Fibroblast of upper back skin (primary cell): Measurements from ENCODE around the gene RNASET2.
"Not testable (repeated sequence)": the region's sequence is repeated elsewhere in the genome, so short reads cannot be mapped to it uniquely, and the experiment has no call there.

Source experiments
- DNase-seq: peaks from one replicate; pipeline ENCODE4 v3.0.0-alpha.2; 2013

Gene RNASET2

GRCh38 chr6:166925141-166925996 lies 31.0 kb downstream of the RNASET2 start:
- no peak for DNase-seq

DNA sequence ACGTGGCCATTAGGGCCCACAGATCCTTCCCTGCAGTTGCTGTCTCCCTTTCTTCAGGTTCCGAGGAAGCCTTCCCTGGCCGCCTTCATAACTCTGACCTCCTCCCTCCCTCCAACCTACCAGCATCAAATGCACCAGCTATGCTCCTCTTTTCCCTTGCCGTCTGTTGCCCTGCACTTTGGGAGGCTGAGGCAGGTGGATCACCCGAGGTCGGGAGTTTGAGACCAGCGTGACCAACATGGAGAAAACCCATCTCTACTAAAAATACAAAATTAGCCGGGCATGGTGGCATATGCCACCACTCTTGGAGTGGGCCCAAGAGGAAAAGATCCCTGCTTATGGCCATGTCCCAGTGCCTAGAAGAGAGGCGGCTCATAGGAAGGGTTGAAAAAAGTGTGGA lies 31.8 kb downstream of the RNASET2 start:
- DNase-seq = no peak

GRCh38 chr6:166922937-166923336 lies 33.4 kb downstream of the RNASET2 start:
- no peak for DNase-seq

DNA sequence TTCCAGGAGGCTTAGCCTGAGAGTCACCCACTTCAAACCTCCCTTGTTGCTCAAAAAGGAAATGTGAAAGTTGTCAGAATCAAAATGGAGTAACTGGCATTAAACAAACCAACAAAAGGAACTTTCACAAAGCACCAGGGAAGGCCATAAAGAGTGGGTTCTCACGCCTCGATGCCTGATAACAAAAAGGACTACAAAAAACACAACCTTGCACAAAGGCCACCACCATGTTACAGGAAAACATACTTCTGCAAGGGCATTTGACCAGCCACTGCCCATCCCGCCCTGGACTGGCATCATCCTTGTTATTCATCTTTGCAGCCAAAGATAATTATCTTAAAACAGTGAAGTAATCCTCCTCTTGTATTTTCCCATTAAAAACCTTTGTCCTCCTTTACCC lies 34.8 kb downstream of the RNASET2 start:
- DNase-seq = no peak

GRCh38 chr6:166916824-166917223 lies 39.5 kb downstream of the RNASET2 start:
- DNase-seq = no peak

- DNase-seq = not testable (repeated sequence)
These were observed 40.9 kb downstream of the RNASET2 start for GRCh38 chr6:166915484-166915883.

DNA sequence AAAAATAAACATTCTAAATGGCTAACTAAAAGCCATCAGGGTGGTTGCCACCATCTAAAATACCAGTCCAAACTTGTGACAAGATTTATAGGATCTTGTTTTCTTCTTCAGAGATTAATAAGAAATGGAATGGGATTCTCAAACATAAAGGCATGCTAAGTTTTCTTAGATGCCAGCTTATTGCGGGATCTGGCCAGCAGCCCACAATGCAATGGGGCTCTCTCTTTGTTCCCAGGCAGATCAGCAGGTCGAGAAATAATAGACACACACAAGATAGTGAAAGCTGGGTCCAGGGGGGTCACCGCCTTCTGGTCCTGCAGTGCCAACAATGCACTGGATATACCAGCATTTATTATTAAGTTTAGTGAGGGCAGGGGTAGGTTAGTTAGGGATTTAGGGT lies 41.4 kb downstream of the RNASET2 start:
- not testable (repeated sequence) for DNase-seq

- no peak for DNase-seq
These were observed 45.1 kb downstream of the RNASET2 start for GRCh38 chr6:166911248-166911677.

- DNase-seq = no peak
These were observed 45.7 kb downstream of the RNASET2 start for GRCh38 chr6:166910601-166911000.

DNA sequence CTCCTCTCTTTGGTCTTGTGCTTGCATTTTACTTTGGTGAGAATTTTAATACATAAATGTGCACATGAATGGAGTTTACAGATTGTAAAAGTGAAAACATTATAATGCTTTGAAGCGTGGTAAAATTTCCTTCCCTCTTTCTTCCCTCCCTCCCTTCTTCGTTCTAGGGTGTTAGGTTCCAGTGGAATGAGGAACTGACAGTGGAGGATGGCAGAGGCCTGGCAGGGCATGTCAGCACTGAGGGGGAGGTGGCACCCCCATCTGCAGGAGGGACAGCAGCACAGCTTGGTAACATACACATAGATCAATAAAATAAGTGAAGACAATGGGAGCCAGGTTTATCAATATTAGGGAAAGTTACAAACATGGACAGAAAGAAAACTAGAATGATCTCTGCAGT lies 47.5 kb downstream of the RNASET2 start:
- DNase-seq = no peak

GRCh38 chr6:166907871-166908806 lies 48.2 kb downstream of the RNASET2 start:
- DNase-seq = no peak

DNA sequence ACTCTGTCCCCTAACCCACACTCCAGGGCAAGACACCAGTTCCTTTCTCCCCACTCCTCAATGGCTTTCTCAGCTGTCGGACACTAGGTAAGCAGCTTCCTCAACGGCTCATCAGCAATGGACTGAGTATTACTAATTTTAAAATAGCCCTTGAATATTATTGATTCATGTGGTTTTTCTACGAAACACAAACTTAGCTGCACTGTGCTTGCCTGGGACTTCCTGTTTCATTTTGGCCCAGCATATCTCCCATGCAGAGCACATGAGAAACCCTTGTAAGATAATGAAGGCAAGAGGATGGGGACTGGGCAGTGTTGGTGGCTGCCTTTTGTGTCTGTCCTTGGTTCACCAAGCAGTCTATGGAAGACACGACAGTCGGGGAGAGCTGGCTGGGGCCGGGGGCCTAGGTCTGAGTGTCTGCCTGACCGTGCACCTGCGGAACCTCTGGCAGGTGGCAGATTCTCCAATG lies 48.9 kb downstream of the RNASET2 start:
- DNase-seq = no peak

DNA sequence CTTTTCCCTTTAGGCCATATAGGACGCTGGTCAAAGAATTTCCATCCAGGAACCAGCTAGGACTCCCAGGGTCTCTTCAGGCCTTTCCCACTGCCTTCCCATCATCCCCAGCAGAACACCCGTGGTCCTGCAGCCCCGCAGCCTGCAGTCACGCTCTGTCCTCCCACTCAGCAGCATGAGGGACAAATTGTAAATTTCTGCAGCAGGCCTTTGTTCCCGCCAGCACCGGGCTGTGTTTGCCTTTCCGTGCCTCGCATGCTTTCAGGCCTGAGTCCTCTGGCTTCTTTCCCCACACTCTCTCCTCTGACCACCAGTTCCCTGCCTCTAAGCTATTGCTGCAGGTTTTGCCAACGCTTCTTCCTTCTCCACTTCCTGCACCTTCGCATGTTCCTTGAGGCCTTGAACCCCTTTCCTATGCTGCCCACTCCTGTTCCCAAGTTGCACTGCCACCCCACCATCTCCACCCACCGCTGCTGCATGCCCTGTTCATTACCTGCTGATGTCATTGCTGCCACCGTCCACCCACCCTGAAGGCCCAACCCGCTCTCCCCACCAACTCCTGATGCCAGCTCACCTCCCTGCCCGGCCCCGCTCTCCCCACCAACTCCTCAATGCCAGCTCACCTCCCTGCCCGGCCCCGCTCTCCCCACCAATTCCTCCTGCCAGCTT lies 49.8 kb downstream of the RNASET2 start:
- DNase-seq = no peak

- DNase-seq = no peak
These were observed 50.7 kb downstream of the RNASET2 start for GRCh38 chr6:166905505-166906134.

DNA sequence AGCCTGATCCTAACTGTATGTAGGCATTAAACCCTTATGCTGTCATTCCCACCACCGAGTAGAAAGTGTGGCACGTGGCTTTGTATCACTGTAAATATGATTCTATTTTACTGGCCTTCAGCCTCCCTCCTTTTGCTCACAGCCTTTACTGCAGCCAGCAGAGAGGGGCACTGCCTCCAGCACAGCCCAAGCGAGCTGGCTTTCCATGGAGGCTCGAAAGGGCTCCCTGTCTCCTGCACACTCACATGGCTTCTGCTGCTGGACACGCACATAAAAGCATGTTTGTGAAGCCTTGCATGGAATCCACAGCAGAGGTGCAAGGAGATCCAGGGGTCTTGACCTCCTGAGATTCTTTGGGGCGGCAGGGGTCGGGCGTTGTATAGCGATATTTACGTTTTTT lies 51.3 kb downstream of the RNASET2 start:
- DNase-seq = no peak

DNA sequence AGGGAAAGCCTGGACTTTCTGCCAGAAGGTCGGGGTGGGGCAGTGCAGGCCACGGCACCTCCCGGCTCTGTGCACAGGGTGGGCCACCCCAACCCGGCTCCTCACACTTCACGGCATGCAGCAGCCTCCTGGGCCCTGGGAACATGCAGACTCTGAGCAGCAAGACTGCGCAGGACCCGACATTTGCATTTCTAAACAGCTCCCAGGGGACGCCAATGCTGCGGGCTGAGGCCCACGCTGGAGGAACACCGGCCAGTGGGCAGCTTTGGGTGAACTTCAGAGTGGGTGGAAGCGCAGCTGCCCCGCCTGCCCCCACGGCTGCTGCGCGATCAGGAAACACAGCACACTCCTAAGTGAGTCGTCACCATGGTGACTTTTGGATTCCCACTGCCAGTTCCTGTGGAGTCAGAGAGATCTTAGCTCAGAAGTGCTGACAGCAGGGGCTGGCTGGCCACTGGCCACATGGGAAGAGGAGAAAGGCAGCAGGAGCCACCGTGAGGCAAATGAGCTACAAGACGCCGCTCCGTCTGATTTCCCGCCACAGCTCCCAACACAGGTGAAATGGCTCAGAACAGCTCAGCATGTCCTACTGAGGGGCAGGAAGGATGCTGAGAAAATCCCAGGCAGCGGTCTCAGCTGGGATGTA lies 52.1 kb downstream of the RNASET2 start:
- peak; percentile 19 for DNase-seq

GRCh38 chr6:166903500-166903899 lies 52.9 kb downstream of the RNASET2 start:
- DNase-seq = no peak

DNA sequence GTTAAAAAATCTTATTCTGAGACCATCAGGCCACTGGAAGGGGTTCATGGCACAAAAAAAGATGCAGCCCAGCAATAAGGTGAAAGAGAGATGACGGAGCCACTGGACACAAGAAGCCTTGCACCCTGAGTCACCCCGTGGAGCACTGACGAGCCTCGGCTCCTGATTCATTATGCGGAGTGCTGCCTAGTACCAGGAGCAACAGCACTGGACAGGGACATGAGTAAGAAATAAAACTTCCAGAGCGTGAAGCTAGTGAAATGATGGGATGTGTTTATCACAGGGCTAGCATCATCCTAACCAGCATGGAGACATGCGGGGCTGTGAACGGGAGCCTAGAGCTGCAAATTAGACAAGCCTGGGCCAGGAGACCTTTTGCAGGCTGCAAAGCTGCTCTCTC lies 53.3 kb downstream of the RNASET2 start:
- DNase-seq = no peak

GRCh38 chr6:166902211-166902755 lies 54.1 kb downstream of the RNASET2 start:
- no peak for DNase-seq

- no peak for DNase-seq
These were observed 54.7 kb downstream of the RNASET2 start for GRCh38 chr6:166901626-166902025.

DNA sequence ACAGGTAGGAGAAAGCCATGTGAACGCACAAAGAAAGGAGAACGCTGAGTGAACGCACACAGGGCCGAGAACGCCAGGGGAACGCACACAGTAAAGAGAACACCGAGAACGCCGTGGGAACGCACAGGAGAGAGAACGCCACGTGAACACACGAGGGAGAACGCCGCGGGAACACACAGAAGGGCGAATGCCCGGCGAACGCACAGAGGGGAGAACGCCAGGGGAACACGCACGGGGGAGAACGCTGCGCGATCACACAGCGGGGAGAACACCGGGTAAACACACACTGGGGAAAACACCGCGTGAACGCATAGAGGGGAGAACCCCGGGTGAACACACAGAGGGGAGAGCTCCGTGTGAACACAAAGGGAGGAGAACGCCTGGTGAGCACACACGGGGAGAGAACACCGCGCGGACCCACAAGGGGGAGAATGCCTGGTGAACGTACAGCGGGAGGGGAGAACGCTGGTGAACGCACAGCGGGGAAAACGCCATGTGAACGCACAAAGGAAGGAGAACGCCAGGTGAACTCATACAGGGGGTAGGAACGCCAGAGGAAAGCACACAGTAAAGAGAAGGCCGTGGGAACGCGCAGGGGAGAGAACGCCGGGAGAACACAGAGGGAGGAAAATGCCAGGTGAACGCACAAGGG lies 55.3 kb downstream of the RNASET2 start:
- no peak for DNase-seq
